WI38 (cell line): ENCODE measurements around the gene CX3CR1.
"Not testable (repeated sequence)": the region's sequence is repeated elsewhere in the genome, so short reads cannot be mapped to it uniquely, and the experiment has no call there.

ENCODE experiments used
- H3K4me3 ChIP-seq: 2 replicates; pipeline ENCODE4 v1.5.1; 2011; ENCODE audit warnings: low read depth, mild to moderate bottlenecking, control low read depth, low read length
- TF ChIP-seq, protein P1 (sequence below): IDR thresholded peaks from 2 replicates; pipeline ENCODE4 v1.5.1; 2012; ENCODE audit warnings: low read depth, mild to moderate bottlenecking, control low read depth, low read length

The CX3CR1 gene

DNA sequence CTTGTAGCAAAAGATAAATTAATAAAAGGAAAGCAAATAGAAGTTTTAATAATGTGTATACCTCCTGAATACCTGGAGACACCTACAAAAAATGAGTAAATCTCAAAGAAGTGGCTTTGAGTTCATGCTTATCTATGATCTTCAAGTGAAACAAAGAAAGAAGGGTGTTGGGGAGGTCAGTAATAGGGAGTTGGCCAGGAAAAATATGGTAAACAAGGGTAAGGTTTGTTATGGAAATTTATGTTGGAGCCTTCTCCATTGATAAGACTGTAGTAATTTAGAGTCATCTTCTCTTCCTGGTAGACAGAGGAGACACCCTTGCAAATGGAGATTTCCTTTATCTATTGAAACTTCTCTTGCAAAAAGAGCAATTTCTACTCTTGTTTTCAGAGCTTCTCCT, 43.1 kb upstream of the CX3CR1 start:
- TF ChIP-seq, protein P1, sequence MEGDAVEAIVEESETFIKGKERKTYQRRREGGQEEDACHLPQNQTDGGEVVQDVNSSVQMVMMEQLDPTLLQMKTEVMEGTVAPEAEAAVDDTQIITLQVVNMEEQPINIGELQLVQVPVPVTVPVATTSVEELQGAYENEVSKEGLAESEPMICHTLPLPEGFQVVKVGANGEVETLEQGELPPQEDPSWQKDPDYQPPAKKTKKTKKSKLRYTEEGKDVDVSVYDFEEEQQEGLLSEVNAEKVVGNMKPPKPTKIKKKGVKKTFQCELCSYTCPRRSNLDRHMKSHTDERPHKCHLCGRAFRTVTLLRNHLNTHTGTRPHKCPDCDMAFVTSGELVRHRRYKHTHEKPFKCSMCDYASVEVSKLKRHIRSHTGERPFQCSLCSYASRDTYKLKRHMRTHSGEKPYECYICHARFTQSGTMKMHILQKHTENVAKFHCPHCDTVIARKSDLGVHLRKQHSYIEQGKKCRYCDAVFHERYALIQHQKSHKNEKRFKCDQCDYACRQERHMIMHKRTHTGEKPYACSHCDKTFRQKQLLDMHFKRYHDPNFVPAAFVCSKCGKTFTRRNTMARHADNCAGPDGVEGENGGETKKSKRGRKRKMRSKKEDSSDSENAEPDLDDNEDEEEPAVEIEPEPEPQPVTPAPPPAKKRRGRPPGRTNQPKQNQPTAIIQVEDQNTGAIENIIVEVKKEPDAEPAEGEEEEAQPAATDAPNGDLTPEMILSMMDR, result no peak
- no peak overlapping the region for H3K4me3 ChIP-seq

DNA sequence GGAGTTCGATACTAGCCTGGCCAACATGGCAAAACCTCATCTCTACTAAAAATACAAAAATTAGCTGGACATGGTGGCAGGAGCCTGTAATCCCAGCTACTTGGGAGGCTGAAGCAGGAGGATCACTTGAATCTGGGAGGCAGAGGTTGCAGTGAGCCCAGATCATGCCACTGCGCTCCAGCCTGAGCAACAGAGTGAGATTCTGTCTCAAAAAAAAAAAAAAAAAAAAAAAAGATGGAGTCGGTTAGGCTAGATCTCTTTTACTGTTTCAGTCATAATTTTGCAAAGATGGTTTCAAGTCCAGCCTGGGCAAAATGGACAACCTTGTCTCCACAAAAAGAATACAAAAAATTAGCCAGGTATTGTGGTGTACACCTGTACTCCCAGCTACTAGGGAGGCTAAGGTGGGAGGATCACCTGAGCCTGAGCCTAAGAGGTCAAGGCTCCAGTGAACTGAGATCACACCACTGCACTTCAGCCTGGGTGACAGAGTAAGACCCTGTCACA, 42.4 kb upstream of the CX3CR1 start:
- not testable (repeated sequence) for H3K4me3 ChIP-seq

DNA sequence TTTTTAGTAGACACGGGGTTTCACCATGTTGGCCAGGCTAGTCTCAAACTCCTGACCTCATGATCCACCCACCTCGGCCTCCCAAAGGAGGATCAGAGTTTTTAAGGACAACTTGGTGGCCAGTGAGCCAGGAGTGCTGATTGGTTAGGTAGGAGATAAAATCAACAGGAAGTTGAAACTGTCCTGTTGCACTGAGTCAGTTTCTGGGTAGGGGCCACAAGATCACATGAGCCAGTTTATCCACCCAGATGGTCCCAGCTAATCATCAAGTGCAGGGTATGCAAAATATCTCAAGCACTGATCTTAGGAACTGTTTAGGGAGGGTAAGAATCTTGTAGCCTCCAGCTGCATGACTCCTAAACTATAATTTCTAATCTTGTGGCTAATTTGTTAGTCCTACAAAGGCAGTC, 41.7 kb upstream of the CX3CR1 start:
- not testable (repeated sequence) for H3K4me3 ChIP-seq

DNA sequence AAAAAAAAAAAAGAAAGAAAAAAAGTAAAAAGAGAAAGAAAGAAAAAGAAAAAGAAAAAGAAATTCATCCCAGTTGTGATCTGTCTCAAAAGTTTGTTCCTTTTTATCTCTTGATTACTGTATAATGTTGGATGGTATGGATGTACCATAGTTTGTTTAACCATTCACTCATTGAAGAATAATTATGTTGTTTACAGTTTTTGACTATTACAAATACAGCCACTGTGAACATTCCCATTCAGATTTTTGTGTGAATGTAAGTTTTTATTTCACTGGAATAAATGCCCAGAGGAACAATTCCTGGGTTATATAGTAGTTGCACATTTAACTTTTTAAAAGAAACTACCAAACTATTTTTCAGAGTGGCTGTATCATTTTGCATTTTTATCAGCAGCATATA, 39.4 kb upstream of the CX3CR1 start:
- TF ChIP-seq, protein P1, result no peak
- H3K4me3 ChIP-seq, result no peak overlapping the region

DNA sequence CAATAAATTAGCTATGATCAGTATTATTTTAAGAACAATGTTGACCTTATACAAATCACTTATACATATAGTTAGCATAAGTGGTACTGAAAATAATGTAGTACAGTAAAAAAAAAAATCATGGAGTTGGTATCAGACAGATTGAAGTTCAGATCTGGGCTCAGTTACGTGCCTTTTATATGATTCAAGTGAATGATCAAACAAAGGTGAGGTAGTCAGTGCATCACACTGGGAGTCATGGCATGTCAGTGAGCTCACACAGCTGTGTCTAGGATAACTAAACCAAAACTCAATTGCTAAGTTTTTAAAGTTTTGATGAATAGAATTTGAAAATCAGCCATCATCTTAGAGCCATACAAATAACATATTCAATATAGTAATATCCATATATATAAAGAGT, 38.5 kb upstream of the CX3CR1 start:
- TF ChIP-seq, protein P1, result no peak
- no peak overlapping the region for H3K4me3 ChIP-seq

DNA sequence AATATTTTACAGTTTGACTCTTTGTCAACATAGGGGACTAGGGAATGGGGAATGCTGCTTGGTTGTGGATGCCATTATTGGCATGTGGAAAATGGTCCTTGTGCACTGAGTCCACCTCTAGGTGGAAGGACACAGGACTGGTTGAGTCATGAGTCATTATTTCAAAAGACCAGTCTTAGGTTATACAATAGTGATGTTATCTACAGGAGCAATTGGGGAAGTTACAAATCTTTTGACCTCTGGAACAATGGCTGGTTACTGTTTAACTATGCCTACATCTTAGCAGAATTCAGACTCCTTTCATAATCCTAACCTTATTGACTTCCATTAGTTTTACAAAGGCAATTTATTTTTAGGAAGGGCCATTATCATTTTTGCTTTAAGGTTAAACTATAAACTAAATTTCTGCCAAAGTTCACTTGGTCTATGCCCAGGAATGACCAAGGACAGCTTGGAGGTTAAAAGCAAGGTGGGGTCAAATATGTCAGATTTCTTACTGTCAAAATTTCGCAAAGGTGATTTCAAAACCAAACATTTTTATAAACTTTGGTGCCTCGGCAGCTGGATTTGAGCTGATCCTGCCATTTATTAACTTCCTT, 37.8 kb upstream of the CX3CR1 start:
- TF ChIP-seq, protein P1, result no peak

DNA sequence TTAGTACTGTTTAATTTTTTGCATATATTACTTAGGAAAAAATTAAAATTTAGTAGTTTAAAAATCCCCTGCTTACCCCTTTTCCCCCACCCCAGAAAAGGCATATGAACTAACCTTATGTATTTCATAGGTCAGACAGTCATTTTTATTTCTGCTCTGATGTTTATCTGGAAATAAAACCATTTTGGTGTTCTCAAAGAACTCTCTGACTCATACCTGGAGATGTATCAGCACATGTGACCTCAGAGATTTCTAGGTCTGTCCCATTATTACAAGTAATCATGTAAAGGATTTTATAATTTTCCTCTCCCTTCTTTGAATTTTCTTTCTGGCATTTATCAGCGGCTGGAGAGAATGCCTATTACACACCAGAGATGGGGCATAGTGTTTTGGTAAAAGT, 35.6 kb upstream of the CX3CR1 start:
- TF ChIP-seq, protein P1, result no peak
- no peak overlapping the region for H3K4me3 ChIP-seq

More for the DNA sequence above, 37.8 kb upstream of the CX3CR1 start:
- H3K4me3 ChIP-seq, result no peak overlapping the region

DNA sequence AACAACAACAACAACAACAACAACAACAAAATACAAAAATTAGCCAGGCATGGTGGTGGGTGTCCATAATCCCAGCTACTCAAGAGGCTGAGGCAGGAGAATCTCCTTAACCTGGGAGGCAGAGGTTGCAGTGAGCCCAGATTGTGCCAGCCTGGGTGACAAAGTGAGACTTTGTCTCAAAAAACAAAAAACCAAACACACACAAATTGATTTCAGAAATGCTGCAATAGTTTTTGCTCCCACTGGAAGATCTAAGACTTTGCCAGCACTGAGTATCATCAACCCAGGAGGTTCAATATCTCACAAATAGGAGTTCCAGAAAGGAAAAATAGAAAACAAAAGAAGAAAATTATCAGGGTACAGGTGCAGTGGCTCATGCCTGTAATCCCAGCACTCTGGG, 33.5 kb upstream of the CX3CR1 start:
- TF ChIP-seq, protein P1, result no peak
- H3K4me3 ChIP-seq, result no peak overlapping the region
